Activated gamma-delta T cell treated with Interleukin-2 at 50 U/mL for 16 hours (primary cell): ENCODE data around the gene PRR5.
"Not testable (repeated sequence)": the region's sequence is repeated elsewhere in the genome, so short reads cannot be mapped to it uniquely, and the experiment has no call there.

Experiments
- DNase-seq: peaks from one replicate; pipeline ENCODE4 v3.0.0-alpha.2; 2020

The PRR5 gene

GRCh38 chr22:44736581-44737405 is 34.8 kb downstream of the PRR5 start:
- no peak for DNase-seq

GRCh38 chr22:44737406-44738346 is 35.7 kb downstream of the PRR5 start:
- DNase-seq, result no peak

GRCh38 chr22:44738347-44738715 is 36.3 kb downstream of the PRR5 start:
- DNase-seq, result no peak

GRCh38 chr22:44739024-44739423 is 37.0 kb downstream of the PRR5 start:
- DNase-seq, result no peak

- DNase-seq, result not testable (repeated sequence)
Observed at GRCh38 chr22:44739666-44740065, 37.7 kb downstream of the PRR5 start.

- DNase-seq, result no peak
Observed at GRCh38 chr22:44740307-44740706, 38.3 kb downstream of the PRR5 start.

GRCh38 chr22:44741929-44742328 is 39.9 kb downstream of the PRR5 start:
- no peak for DNase-seq

- no peak for DNase-seq
Observed at GRCh38 chr22:44743247-44743646, 41.2 kb downstream of the PRR5 start.

- DNase-seq, result no peak
Observed at GRCh38 chr22:44743804-44744211, 41.8 kb downstream of the PRR5 start.

- DNase-seq, result no peak
Observed at GRCh38 chr22:44745853-44746789, 44.1 kb downstream of the PRR5 start.

- not testable (repeated sequence) for DNase-seq
Observed at GRCh38 chr22:44747784-44748127, 45.8 kb downstream of the PRR5 start.

- DNase-seq, result no peak
Observed at GRCh38 chr22:44748524-44748923, 46.5 kb downstream of the PRR5 start.

- DNase-seq, result no peak
Observed at GRCh38 chr22:44750481-44750880, 48.5 kb downstream of the PRR5 start.

- no peak for DNase-seq
Observed at GRCh38 chr22:44752285-44753188, 50.5 kb downstream of the PRR5 start, which contains the start of gene ARHGAP8. Gene ARHGAP8 (plus strand): TSS chr22:44752575. CDS start chr22:44786528, 33,953 bp downstream.

- no peak for DNase-seq
Observed at GRCh38 chr22:44753189-44754042, 51.4 kb downstream of the PRR5 start.

GRCh38 chr22:44754998-44755397 is 53.0 kb downstream of the PRR5 start:
- no peak for DNase-seq

- no peak for DNase-seq
Observed at GRCh38 chr22:44755417-44755816, 53.4 kb downstream of the PRR5 start.

- no peak for DNase-seq
Observed at GRCh38 chr22:44755956-44756361, 54.0 kb downstream of the PRR5 start.

GRCh38 chr22:44758344-44758973 is 56.5 kb downstream of the PRR5 start:
- DNase-seq, result no peak

GRCh38 chr22:44759001-44759400 is 57.0 kb downstream of the PRR5 start:
- no peak for DNase-seq
